Measurements from ENCODE around the gene C1orf35. TPM values are rescaled to one million over a fixed set of nuclear protein-coding genes. Genes with fewer than 3 reads are reported as not detected.

C1orf35 gene
- total and polyA plus RNA-seq, 2 of the 8 experiments (the other 6 are each of a cell fraction or from before 2014, with no cell fraction given), result 18.6 to 19.9 TPM

DNA sequence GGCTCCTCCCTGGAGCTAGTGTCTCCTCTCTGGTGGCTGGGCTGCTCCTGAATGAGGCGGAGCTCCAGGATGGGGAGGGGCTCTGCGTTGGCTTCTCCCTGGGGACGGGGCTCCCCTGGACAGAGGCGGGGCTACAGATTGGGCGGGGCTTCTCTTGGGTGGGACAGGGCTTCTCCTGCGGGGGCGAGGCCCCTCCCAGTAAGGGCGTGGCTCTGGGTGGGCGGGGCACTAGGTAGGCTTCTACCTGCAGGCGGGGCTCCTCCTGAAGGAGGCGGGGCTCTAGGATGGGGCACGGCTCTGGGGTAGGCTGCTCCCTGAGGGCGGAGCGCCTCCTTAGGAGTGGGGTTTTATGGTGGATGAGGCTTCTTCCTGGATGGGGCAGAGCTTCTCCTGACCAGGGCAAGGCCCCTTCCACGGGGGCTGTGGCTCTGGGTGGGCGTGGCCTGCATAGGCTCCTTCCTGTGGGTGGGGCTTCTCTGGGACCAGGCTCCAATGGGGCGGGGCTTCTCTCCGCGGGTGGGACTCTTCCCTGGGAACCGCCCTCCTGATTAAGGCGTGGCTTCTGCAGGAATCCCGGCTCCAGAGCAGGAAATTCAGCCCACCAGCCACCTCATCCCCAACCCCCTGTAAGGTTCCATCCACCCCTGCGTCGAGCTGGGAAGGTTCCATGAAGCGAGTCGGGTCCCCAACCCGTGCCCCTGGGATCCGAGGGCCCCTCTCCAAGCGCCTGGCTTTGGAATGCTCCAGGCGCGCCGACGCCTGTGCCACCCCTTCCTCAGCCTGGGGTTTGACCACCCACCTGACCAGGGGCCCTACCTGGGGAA, 43.3 kb downstream of the C1orf35 start:
- Histone ChIP-seq H3K9me3 (ENCODE audit: insufficient read depth in 2 of 2, low read depth in 1 of 2, low read length in 1 of 2) (no peaks in the 10 kb centered on the region), H3K18ac (ENCODE audit: extremely low read depth, low read length) (peak overlapping the region; percentile 87), H2AK5ac (ENCODE audit: low read depth, low read length) (no peak overlapping the region; the same call in 1 of the 2 replicates), H2BK120ac (replicated peaks; ENCODE audit: low read depth, low read length) (no peak overlapping the region), H3K56ac (replicated peaks; ENCODE audit: insufficient read length, low read depth, low read length) (no peak overlapping the region), H3K23ac (ENCODE audit: insufficient read length) (no peak overlapping the region), H2BK12ac (ENCODE audit: low read depth, low read length) (no peak overlapping the region), H2BK5ac (ENCODE audit: low read depth, low read length) (no peak overlapping the region), H4K91ac (replicated peaks; ENCODE audit: insufficient read length, low read length) (no peak overlapping the region), H3K27me3 (replicated peaks in 1 of 4; ENCODE audit: control insufficient read depth in 3 of 4, extremely low read depth in 1 of 4, insufficient read depth in 3 of 4, low read length in 3 of 4) (peaks cover 19 to 78% (median 65%) of the 10 kb centered on the region in 4 experiments), H2BK15ac (ENCODE audit: low read length) (no peak overlapping the region), H3K14ac (ENCODE audit: insufficient read length) (no peak overlapping the region), H4K20me1 (replicated peaks in 1 of 2; ENCODE audit: control insufficient read depth in 1 of 2, insufficient read depth in 2 of 2, low read length in 2 of 2) (no peaks in the 10 kb centered on the region), H4K5ac (ENCODE audit: insufficient read length, low read depth, low read length) (peak overlapping the region; percentile 66), H3K79me1 (ENCODE audit: low read depth, low read length) (no peaks in the 10 kb centered on the region), H3K23me2 (ENCODE audit: low read depth, low read length) (peaks cover 2% of the 10 kb centered on the region; the same call in 1 of the 2 replicates), H3K4me1 (replicated peaks in 1 of 4; ENCODE audit: control insufficient read depth in 3 of 4, insufficient read depth in 4 of 4, low read length in 3 of 4) (peaks cover 0 to 7% (median 2%) of the 10 kb centered on the region in 4 experiments; a peak in 3 of 7 replicates), H4K8ac (ENCODE audit: extremely low read depth, insufficient read depth, low read length) (peak overlapping the region; percentile 80), H2AFZ (ENCODE audit: low read length) (peak overlapping the region; percentile 80; the same call in 1 of the 2 replicates), H3K9ac (replicated peaks in 1 of 4; ENCODE audit: extremely low read depth in 1 of 4, low read depth in 3 of 4, low read length in 3 of 4) (no peak overlapping the region; a peak in 1 of 7 replicates), H3K36me3 (ENCODE audit: control insufficient read depth in 2 of 4, insufficient read depth in 4 of 4, low read length in 3 of 4) (no peaks in the 10 kb centered on the region), H3K27ac (ENCODE audit: low read depth, low read length) (no peak overlapping the region; the same call in 1 of the 2 replicates), H2BK20ac (ENCODE audit: low read length) (no peak overlapping the region), H3K4me2 (ENCODE audit: insufficient read depth in 1 of 2, low read depth in 2 of 2, low read length in 2 of 2) (peak overlapping the region; percentile 65 to 94), H3K4me3 (ENCODE audit: extremely low read depth in 1 of 4, insufficient read depth in 2 of 4, low read depth in 3 of 4, low read length in 4 of 4) (peak overlapping the region; percentile 50 to 75 (median 69)), H3K79me2 (ENCODE audit: control insufficient read depth in 1 of 2, insufficient read depth in 2 of 2, low read length in 2 of 2) (no peaks in the 10 kb centered on the region), H3K4ac (replicated peaks; ENCODE audit: insufficient read length, low read depth, low read length) (no peak overlapping the region)
- peak; percentile 13 for FAIRE-seq
- ChIA-PET CTCF (ENCODE audit: partially characterized antibody) (interaction anchor here (0.6 to 14.1 kb wide), 11 partner anchors 14 to 569 kb away, joined by 3 to 197 read pairs (median 3); partner anchors contain the start of gene WNT3A), POLR2A (ENCODE audit: partially characterized antibody) (interaction anchor here (1.2 to 2.1 kb wide), 7 partner anchors 15 to 397 kb away, joined by 3 to 5 read pairs (median 4); partner anchors contain the start of gene WNT3A)
- peak; percentile 88 to 100 for DNase-seq (ENCODE audit: low read depth in 1 of 2, low spot score in 2 of 2)
- WGBS, 2 experiments (ENCODE audit: extremely low coverage in 1 of 2, insufficient coverage in 1 of 2, insufficient read length in 1 of 2, insufficient replicate concordance in 2 of 2, low coverage in 1 of 2, low lambda C conversion rate in 2 of 2, missing lambda C conversion rate in 1 of 2), result 3% methylated on average over 19 of the region's 33 CpGs; no CpG with 5 or more reads in 1 of the 2 experiments
- TF ChIP-seq EGR1 (IDR thresholded peaks at IDR 0.05; ENCODE audit: borderline replicate concordance, low read depth, low read length), result peak; percentile 98
- TF ChIP-seq SP4 (IDR thresholded peaks at IDR 0.05; ENCODE audit: low read length), result peak; percentile 65; the same call in 1 of the 2 replicates
- no peak for TF ChIP-seq BACH1 (IDR thresholded peaks at IDR 0.05; ENCODE audit: low read length)
- TF ChIP-seq HDAC2 (IDR thresholded peaks at IDR 0.05; ENCODE audit: borderline replicate concordance in 1 of 2, low read depth in 2 of 2, low read length in 2 of 2), result no peak
- 0 out of 2 replicates have a peak, but pooled peaks have one; percentile 4 for TF ChIP-seq PHF8 (conservative IDR thresholded peaks at IDR 0.05; ENCODE audit: low read depth, low read length)
- TF ChIP-seq KDM4A (IDR thresholded peaks at IDR 0.05; ENCODE audit: low read depth, low read length, severe bottlenecking), result peak; percentile 36
